GM21367 (cell line): ENCODE measurements around the gene PNLIPRP3.
A peak's percentile ranks its signal among the peaks of the same experiment; 100 is the strongest.

Source experiments
- ATAC-seq: cut with Tn5 transposase; IDR thresholded peaks from one replicate; pipeline ENCODE4 v1.9.1; 2021; ENCODE audit not compliant: unreplicated experiment

The PNLIPRP3 gene

GRCh38 chr10:116504786-116505185 is 77.1 kb downstream of the PNLIPRP3 start:
- no peak for ATAC-seq

DNA sequence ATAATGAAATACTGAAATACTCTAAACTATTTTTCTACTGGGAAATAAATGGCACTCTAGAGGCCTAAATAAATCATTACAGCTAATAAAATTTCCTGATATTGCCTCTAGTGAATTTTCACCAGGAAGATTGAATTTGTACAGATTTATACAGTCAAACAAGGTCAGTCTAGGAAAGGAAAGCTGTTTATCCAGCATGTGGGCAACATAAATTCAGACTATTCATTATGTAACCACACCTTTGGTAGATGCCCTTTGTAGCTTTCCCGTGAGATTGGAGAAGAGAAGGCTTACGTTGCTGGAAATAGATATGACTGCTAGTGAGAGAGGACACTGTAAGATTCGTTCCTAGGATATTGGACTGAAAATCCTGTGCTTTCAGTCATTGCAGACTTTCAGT is 82.9 kb downstream of the PNLIPRP3 start:
- ATAC-seq = no peak

DNA sequence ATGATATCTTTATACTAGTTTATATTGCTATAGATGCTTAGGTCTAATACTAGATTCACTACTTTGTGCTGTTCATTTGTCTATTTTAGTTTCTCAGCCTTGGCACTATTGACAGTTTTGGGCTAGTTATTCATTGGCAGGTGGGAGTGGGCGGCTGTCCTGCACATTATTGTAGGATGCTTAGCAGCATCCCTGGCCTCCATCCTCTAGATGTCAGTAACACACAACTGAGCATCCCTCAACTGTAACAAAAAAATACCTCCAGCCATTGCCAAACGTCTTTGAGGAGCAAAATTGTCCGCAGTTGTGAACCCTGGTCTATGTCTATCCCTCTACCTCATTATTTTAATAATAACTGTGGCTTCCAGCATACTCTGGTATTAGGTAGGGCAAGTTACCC is 83.7 kb downstream of the PNLIPRP3 start:
- no peak for ATAC-seq

- ATAC-seq = peak; percentile 70
Measured at GRCh38 chr10:116521424-116522290, 94.0 kb downstream of the PNLIPRP3 start.

GRCh38 chr10:116522803-116523381 is 95.2 kb downstream of the PNLIPRP3 start:
- ATAC-seq = no peak

GRCh38 chr10:116524736-116525135 is 97.1 kb downstream of the PNLIPRP3 start:
- ATAC-seq = no peak

- no peak for ATAC-seq
Measured at GRCh38 chr10:116526219-116526618, 98.6 kb downstream of the PNLIPRP3 start.
